Hindlimb muscle (tissue), 1 donor: Measurements from ENCODE around the gene GFOD1. TPM values are rescaled to one million over a fixed set of nuclear protein-coding genes. Genes with fewer than 3 reads are reported as not detected.
"Not testable (repeated sequence)": the region's sequence is repeated elsewhere in the genome, so short reads cannot be mapped to it uniquely, and the experiment has no call there.

Experiments
- DNase-seq: peaks from one replicate; pipeline ENCODE4 v3.0.0-alpha.2; 2013
- polyA plus RNA-seq: library from polyadenylated mRNA; unstranded; fragments of 120-200 nt; gene quantifications from one replicate; pipeline ENCODE4 v1.2.1, GENCODE V29; 2013; ENCODE audit not compliant: insufficient read length

GFOD1 gene
- polyA plus RNA-seq, 1 donor = 3.4 TPM

GRCh38 chr6:13402711-13403110, 84.7 kb downstream of the GFOD1 start:
- DNase-seq = no peak

- DNase-seq = no peak
Observed at GRCh38 chr6:13400772-13401171, 86.6 kb downstream of the GFOD1 start.

GRCh38 chr6:13398421-13398994, 88.9 kb downstream of the GFOD1 start:
- DNase-seq = no peak

- DNase-seq = no peak
Observed at GRCh38 chr6:13398069-13398381, 89.4 kb downstream of the GFOD1 start.

GRCh38 chr6:13397359-13398068, 89.9 kb downstream of the GFOD1 start:
- DNase-seq = no peak

GRCh38 chr6:13396241-13396792, 91.1 kb downstream of the GFOD1 start:
- no peak for DNase-seq

GRCh38 chr6:13395272-13396237, 91.8 kb downstream of the GFOD1 start:
- DNase-seq = no peak

- no peak for DNase-seq
Observed at GRCh38 chr6:13392462-13392861, 94.9 kb downstream of the GFOD1 start.

GRCh38 chr6:13391537-13391936, 95.9 kb downstream of the GFOD1 start:
- no peak for DNase-seq

GRCh38 chr6:13390658-13391057, 96.7 kb downstream of the GFOD1 start:
- no peak for DNase-seq

- not testable (repeated sequence) for DNase-seq
Observed at GRCh38 chr6:13389237-13389636, 98.2 kb downstream of the GFOD1 start.

GRCh38 chr6:13388769-13389168, 98.6 kb downstream of the GFOD1 start:
- not testable (repeated sequence) for DNase-seq

- DNase-seq = no peak
Observed at GRCh38 chr6:13384966-13385365, 102.4 kb downstream of the GFOD1 start.

GRCh38 chr6:13384506-13384905, 102.9 kb downstream of the GFOD1 start:
- no peak for DNase-seq

- no peak for DNase-seq
Observed at GRCh38 chr6:13383328-13384163, 103.9 kb downstream of the GFOD1 start.

GRCh38 chr6:13380761-13381160, 106.6 kb downstream of the GFOD1 start:
- no peak for DNase-seq

- no peak for DNase-seq
Observed at GRCh38 chr6:13378669-13379590, 108.5 kb downstream of the GFOD1 start.

GRCh38 chr6:13377054-13377758, 110.2 kb downstream of the GFOD1 start:
- no peak for DNase-seq

- DNase-seq = no peak
Observed at GRCh38 chr6:13375360-13375878, 112.0 kb downstream of the GFOD1 start.

GRCh38 chr6:13373919-13374318, 113.5 kb downstream of the GFOD1 start:
- DNase-seq = no peak
